HG03342 (cell line): Measurements from ENCODE around the gene AK2.
"Not testable (repeated sequence)": the region's sequence is repeated elsewhere in the genome, so short reads cannot be mapped to it uniquely, and the experiment has no call there.

Source experiments
- ATAC-seq: cut with Tn5 transposase; IDR thresholded peaks from one replicate; pipeline ENCODE4 v1.9.1; 2021; ENCODE audit warnings: mild to moderate bottlenecking, moderate library complexity; ENCODE audit not compliant: unreplicated experiment

The AK2 gene

GRCh38 chr1:33025180-33025569 lies 11.5 kb downstream of the AK2 start:
- ATAC-seq: no peak

- ATAC-seq: not testable (repeated sequence)
Observed at GRCh38 chr1:33024430-33025179, 12.1 kb downstream of the AK2 start.

- ATAC-seq: no peak
Observed at GRCh38 chr1:33022650-33023200, 14.0 kb downstream of the AK2 start.

DNA sequence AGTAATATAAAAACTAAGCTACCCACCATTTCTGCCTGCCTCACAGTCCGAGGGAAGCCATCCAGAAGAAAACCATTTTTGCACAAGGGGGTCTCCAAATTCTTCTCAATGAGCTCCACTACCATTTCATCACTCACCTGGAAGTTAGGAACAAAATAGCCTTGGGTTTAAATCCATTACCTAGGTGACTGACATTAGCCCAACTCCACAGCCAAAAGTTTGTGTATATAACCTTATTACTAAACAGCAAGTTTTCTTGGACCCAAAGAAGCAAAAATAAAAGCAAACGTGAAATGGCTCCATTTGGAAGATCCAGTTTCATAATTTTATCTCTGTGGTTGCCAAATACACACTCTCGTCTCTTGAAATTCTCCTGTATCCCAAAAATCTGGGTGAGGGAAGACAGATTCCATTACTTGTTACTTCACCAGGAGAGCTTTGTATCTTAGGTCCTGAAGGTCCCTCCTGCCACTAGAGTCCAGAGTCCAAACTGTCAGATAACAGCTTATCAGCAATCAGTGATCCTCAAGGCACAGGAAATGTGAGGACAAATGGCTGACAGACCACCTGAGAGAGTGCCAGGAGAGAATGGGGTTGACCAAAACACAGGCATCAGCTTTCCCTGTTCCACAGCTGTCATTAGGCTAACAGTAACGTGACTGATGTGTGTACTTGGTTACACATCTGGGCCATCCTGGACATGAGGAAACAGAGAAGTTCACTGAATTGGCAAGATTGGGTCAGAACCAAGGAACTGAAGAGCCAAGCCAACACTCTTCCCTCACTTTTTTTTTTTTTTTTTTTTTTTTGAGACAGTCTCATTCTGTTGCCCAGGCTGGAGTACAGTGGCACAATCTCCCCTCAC lies 14.9 kb downstream of the AK2 start:
- no peak for ATAC-seq

DNA sequence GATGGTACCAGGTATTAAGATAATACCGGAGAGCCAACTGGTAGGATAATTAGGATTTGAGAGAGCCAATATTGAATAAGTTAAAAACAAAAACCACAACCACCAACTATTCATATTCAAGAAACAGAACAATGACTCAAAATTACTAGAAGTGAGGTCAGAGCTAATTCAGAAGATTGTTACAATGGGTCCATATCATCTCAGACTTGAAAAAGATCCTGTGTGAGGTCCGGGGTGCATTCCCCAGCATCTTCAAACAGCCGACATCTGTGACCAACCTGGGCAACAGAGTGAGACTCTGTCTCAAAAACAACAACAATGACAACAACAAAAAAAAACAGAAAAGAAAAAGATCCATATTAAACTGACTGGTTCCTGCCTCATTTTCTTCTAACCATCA lies 18.6 kb downstream of the AK2 start:
- ATAC-seq: no peak

- ATAC-seq: no peak
Observed at GRCh38 chr1:33017175-33017574, 19.5 kb downstream of the AK2 start.

GRCh38 chr1:33015216-33015615 lies 21.5 kb downstream of the AK2 start:
- no peak for ATAC-seq

- ATAC-seq: no peak
Observed at GRCh38 chr1:33014464-33015163, 22.1 kb downstream of the AK2 start.

DNA sequence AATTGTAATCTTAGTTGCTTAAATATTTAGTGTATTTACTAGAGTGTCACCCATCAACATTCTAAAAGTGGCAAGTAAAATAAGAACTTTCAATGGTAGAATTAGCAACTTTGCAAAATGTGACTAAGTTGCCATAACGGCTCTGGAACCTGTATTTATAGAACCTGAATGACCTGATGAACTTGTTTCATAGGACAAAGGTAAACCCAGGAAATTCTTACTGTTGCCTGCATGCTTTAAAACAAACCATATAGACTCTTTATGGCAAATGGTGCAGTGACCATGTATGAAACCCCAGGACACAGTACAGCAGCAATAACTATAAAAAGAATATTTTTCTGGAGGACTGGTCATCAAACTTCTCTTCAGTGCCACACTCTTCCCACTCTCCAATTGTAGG lies 22.9 kb downstream of the AK2 start:
- no peak for ATAC-seq

- ATAC-seq: no peak
Observed at GRCh38 chr1:33012165-33012564, 24.5 kb downstream of the AK2 start.

DNA sequence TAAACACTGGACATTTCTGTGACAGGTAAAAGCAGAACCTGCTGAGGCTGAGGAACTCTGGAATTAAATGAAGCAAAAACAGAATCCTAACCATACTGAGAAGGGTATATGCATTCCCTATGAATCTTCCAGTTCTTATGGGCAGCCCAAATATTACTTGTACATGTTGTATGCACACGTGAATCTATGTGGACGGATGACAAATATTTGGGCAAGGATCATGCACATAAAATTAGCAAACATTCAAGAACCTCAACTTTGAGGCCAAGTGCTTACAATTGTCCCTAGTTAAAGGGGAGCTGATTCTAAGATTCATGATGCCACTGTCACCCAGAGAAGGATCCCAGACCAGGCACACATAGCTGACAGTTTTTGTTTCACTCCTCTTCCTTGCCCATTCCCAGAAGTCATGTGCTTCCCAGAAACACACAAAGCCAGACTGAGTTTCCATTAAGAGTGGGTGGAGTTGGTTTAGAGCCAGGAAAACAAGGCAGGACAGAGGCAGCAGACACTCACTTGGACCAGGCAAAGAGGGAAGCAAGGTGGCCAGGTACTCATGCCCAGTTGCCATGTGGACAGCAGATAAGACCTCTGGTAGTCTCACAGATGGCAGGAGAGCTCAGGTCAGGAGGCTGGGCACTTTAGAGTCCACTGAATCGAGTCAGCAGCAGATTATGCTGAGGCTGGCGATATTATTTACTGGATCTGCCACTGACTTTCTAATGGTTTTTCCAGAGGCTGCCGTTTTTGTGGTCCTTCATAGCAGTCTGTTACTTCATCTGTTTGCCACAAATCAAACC lies 25.6 kb downstream of the AK2 start:
- ATAC-seq: no peak

DNA sequence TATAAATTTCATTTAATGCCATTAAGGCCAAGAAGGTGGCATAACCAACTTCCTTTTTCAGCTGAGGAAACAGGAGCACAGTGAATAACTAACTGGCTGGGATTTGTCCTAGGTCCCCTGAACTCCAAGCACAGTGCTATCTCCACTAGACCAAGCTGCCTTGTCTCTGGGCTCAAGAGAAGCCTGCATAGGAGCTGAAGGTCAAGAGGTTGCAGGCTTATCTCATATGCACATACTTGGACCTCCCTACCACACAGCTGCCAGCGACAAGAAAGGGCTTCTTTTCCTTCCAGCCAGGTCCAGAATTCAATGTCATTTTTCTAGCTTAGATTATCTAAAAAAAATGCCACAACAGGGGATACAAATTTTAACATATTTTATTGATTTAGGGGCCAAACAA lies 27.1 kb downstream of the AK2 start:
- ATAC-seq: no peak

- no peak for ATAC-seq
Observed at GRCh38 chr1:33008051-33008914, 28.4 kb downstream of the AK2 start.

DNA sequence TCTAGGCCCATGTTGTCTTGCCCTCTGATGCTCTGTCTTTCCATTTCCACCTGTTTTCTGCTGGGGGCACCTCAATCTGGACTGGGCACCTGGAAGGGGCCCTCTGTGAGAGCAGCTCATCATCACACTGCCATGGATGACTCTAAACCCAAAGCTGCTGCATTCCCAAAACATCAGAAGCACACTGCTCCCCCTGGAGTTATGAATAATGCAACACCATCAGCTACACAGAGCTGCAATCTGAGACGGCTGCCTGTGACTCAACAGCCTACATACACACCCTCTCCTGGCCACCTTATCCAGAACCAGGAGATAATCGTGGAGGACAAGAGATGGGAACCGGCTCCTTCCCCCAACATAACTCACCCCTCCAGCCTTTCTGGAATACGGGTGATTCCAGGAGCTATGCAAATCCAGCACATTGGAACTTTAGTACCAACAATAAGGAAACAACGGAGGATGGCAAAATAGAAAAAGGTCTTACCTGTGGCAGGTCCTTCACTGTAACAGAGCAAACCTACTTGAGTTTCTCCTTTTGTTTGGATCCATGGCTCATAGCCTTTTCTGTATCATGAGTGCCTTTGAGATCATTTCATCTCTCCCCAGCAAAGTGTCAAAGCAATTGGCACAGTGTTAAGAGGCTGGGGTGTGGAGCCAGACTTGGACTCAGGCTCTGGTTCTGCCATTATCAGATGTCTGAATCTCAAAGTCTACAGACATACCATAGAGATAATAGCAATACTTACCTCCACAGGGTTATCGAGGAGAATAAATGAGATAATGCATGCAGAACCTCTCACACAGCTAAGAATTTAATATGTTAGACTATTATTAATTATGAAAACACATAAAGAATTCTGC lies 29.3 kb downstream of the AK2 start:
- no peak for ATAC-seq

- no peak for ATAC-seq
Observed at GRCh38 chr1:33005838-33006421, 30.8 kb downstream of the AK2 start.

DNA sequence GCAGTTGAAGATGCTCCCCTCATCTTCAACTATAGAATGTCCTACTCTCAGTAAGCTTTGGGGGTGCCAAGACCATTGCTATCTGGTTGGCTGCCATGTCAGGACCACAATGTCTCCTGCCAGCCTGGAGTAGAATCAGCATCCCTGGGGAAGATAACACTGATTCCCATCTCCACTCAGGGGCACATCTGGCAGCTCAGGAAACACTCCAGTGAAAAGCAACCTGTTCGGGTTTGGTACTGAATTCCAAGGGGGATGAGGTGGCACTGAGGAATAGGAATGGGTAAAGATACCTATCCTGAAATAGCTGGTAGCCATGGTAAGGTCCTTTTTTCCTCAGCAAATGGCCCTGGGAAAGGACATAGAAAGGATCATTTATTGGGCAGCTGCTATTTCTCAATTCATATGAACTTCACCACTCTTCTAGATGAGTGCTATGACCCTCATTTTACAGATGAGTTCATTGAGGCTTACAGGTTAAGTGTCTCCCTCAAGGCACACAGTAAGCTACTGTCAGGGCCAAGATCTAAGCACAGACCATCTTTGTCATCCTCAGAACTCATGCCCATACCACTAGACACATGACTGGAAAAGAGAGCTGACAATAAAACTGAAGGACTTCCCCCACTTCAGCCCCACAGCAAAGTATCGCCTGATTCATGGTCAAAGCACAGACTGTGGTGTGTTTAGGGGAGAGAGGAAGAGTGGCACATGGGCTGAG lies 31.4 kb downstream of the AK2 start:
- ATAC-seq: no peak

DNA sequence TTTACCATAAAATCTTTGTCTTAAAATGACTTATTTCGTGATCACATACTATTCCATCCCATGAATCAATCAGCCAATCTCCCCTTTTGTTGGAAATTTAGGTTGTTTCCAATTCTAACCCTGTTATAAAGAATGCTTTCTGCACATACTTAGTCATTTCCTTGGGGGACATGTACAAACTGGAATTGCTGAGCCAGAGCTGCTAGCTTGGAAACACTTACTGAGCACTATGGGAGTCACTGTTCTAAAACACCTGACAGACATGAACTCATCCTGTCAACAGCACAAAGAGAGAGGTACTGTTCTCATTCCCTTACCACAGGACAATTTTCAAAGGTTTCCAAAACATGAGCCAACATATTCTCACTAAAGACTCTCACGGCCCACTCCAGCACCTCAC lies 32.1 kb downstream of the AK2 start:
- no peak for ATAC-seq

DNA sequence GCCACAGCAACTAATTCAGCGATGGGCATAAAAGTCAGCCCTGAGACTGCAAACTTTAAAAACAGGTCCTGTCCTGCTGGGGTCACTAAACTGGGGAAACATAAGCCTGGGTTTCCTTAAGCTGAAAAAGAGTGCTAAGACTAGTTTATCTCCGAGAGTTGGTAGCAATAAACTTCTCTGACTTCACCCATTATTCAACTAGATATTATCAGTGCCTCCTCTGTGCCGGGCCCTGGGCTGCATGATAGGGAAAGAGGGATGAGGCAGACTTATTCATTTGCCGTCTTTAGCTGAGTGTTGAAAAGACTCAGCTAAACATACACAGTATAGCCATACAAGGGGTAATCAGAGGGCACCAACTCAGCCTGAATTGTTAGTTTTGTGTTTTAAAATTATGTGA lies 33.0 kb downstream of the AK2 start:
- ATAC-seq: no peak
